Mononuclear cell (primary cell): ENCODE results near the gene P2RY11. TPM values are rescaled to one million over a fixed set of nuclear protein-coding genes. Genes with fewer than 3 reads are reported as not detected.
A peak's percentile ranks its signal among the peaks of the same experiment; 100 is the strongest.

ENCODE experiments used
- H3K27me3 ChIP-seq: 2 replicates; pipeline ENCODE4 v1.6.0; 2011; ENCODE audit warnings: low read length, control low read depth; ENCODE audit not compliant: insufficient read depth
- H3K4me1 ChIP-seq: 2 replicates; pipeline ENCODE4 v1.5.1; 2011; ENCODE audit warnings: mild to moderate bottlenecking, low read length, control low read depth; ENCODE audit not compliant: insufficient read depth
- H3K4me3 ChIP-seq: 2 replicates; pipeline ENCODE4 v1.5.1; 2011; ENCODE audit warnings: mild to moderate bottlenecking, low read length, moderate library complexity
- H3K9me3 ChIP-seq: 2 replicates; pipeline ENCODE4 v1.5.1; 2011; ENCODE audit warnings: low read depth, mild to moderate bottlenecking, control low read depth, low read length
- total RNA-seq: library from RNA; depleted of rRNA; stranded (reverse); fragments of >200 nt; gene quantifications from one replicate; pipeline ENCODE4 v1.2.3, GENCODE V29; 2012

Gene P2RY11, protein sequence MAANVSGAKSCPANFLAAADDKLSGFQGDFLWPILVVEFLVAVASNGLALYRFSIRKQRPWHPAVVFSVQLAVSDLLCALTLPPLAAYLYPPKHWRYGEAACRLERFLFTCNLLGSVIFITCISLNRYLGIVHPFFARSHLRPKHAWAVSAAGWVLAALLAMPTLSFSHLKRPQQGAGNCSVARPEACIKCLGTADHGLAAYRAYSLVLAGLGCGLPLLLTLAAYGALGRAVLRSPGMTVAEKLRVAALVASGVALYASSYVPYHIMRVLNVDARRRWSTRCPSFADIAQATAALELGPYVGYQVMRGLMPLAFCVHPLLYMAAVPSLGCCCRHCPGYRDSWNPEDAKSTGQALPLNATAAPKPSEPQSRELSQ
- total RNA-seq: 8.3 TPM

DNA sequence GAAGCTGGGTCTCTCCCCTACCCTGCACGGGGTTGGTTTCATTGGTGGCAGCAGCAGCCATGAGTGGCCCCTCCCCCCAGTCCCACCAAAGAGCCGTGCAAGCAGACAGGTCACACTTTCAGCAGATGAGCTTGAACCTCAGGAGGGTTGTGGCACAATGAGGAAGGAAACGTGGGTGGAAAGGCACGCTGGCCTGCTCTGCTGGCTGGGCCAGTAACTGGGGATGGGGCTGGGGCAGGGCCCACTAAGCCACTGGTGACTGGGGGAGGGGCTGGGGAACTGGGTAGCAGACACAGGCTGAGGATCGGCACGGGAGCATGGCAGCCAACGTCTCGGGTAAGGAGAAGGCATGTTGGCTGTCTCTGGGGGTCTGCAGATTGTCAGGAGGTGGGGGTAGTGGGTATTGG lies at the start of gene P2RY11:
Gene P2RY11, plus strand, starts transcription at position 289 of the 407 bp plus-strand sequence. Its CDS starts 29 bp downstream, at position 318.
- Histone ChIP-seq H3K9me3 (no peaks in the 10 kb centered on the region), H3K4me1 (peaks cover 67% of the 10 kb centered on the region), H3K27me3 (no peaks in the 10 kb centered on the region), H3K4me3 (no peak within 1 kb of the TSS)

- Histone ChIP-seq H3K4me1 (no peaks in the 10 kb centered on the region), H3K4me3 (no peak overlapping the region), H3K27me3 (no peaks in the 10 kb centered on the region), H3K9me3 (no peaks in the 10 kb centered on the region)
Observed at GRCh38 chr19:10061717-10062310, 49.7 kb upstream of the P2RY11 start.

- Histone ChIP-seq H3K4me3 (no peak overlapping the region), H3K27me3 (no peaks in the 10 kb centered on the region), H3K9me3 (no peaks in the 10 kb centered on the region), H3K4me1 (no peaks in the 10 kb centered on the region)
Observed at GRCh38 chr19:10068205-10068604, 43.3 kb upstream of the P2RY11 start.

DNA sequence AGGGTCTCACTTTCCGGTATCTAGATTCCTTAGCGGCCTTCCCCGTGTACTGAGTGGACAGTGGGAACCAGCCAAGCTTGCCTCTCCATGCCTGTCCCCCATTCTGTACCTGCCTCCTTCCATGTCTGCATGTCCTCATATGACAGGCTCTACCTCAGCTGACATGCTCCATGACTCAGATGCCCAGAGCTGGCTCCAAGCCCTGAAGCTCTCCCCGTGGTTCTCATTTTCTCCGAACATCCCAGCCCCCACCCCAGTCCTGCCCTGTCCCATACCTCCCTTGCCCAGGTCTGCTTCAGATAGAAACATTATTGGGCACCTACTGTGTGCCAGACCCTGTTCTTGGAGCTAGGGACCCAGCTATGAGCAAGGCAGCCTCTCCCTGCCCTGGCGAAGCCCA lies 42.4 kb upstream of the P2RY11 start:
- H3K27me3 ChIP-seq: no peaks in the 10 kb centered on the region
- no peaks in the 10 kb centered on the region for H3K9me3 ChIP-seq
- no peak overlapping the region for H3K4me3 ChIP-seq
- no peaks in the 10 kb centered on the region for H3K4me1 ChIP-seq

DNA sequence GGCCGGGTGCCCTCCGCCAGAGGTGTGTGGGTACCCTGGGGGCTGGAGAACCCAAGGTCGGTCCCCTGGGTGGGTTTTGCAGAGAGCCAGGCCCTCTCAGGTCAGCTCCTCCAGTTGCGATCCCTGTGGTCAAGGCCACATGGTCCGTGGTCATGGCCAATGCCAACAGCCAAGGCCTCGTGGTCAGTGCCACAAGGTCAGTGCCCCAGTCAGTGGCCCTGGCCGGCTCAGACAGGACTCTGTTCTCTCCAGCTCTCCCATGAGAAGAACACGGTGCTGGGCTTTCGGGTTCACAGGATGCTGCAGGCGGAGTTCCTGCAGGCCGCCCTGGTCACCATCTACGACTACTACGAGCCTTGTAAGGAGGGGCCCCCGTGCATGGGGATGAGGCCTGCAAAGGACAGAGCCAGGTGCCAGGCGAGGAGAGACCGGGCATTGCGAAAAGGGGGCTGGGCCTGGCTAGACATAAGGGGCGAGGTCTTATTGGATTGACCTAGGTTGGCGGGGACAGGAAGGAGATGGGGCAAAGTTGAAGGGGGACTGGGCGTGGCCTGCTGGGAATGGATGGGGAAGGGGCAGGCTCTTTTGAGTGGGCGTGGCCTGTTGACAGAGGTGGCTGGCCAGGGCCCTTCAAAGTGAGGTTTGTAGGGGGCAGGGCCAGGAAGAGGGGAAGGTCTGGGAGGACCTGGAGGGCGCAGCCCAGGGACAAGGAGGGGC lies 40.6 kb upstream of the P2RY11 start:
- H3K4me1 ChIP-seq: no peaks in the 10 kb centered on the region
- no peak overlapping the region for H3K4me3 ChIP-seq
- H3K9me3 ChIP-seq: no peaks in the 10 kb centered on the region
- H3K27me3 ChIP-seq: no peaks in the 10 kb centered on the region

DNA sequence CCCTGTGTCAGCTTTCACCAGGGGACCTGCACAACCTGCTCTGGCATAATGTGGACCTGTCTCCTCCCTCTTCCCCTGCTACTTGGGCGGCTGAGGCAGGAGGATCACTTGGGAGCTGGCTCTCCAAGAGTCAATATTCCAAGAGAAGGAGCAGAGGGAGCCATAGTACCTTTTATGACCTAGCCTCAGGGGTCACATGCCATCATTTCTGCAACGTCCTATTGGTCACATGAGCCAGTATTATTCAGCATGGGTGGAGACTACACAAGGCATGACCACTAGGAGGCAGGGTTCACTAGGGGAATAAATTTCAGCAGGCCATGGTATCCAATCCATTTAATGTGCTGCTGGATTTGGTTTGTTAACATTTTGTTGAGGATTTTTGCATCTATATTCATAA lies 37.3 kb upstream of the P2RY11 start:
- H3K27me3 ChIP-seq: no peaks in the 10 kb centered on the region
- H3K4me1 ChIP-seq: no peaks in the 10 kb centered on the region
- no peak overlapping the region for H3K4me3 ChIP-seq
- no peaks in the 10 kb centered on the region for H3K9me3 ChIP-seq

DNA sequence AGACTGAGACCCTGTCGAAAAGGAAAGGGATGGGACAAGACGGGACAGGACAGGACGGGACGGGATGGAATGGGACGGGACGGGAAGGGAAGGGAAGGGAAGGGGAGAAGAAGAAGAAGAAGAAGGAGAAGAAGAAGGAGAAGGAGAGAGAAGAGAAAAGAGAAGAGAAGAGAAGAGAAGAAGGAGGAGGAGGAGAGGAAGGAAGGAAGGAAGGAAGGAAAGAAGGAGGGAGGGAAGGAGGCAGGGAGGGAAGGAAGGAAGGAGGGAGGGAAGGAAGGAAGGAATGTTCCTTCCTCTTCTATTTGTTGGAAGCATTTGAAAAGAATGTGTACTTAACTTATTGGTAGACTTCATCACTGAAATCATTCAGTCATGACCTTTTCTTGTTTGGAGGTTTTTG lies 35.0 kb upstream of the P2RY11 start:
- Histone ChIP-seq H3K27me3 (no peaks in the 10 kb centered on the region), H3K4me3 (no peak overlapping the region), H3K9me3 (no peaks in the 10 kb centered on the region), H3K4me1 (no peaks in the 10 kb centered on the region)

DNA sequence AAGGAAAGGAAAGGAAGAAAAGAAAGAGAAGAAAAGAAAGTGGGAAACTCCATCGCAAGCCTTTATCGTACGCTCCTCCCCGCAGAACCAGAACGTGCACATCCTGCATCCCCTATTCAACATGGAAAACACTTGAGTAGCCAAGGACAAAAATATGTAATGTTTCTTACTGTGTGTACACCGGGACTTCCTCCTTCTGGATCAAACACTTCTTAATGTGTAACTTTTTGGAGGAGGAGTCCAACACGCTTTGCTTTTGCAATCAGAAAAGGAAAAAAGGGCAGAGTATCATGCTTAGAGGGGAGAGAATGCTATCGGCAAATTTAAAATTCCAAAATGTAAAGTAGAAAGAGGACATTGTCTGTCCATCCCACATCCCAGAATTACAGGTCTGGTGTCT lies 33.2 kb upstream of the P2RY11 start:
- H3K9me3 ChIP-seq: no peaks in the 10 kb centered on the region
- H3K4me3 ChIP-seq: no peak overlapping the region
- no peaks in the 10 kb centered on the region for H3K4me1 ChIP-seq
- H3K27me3 ChIP-seq: no peaks in the 10 kb centered on the region

DNA sequence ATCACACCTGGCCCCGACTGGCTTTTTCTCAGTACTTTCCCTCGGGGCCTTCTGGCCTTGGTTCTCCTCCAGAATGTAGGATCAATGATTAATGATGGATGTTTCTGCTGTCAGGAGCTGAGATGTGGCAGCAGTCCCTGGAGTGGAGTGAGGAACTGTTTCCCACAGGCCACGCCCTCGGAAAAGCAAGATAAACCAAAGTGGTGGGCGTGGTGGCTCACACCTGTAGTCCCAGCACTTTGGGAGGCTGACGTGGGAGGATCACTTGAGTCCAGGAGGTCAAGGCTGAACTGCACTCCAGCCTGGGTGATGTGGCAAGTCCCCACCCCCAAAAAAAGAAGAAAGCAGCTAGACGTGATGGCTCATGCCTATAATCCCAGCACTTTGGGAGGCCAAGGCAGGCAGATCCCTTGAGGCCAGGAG lies 32.5 kb upstream of the P2RY11 start:
- H3K27me3 ChIP-seq: no peaks in the 10 kb centered on the region
- H3K4me3 ChIP-seq: no peak overlapping the region
- no peaks in the 10 kb centered on the region for H3K4me1 ChIP-seq
- H3K9me3 ChIP-seq: no peaks in the 10 kb centered on the region

GRCh38 chr19:10083911-10084310 lies 27.6 kb upstream of the P2RY11 start:
- no peaks in the 10 kb centered on the region for H3K27me3 ChIP-seq
- no peaks in the 10 kb centered on the region for H3K9me3 ChIP-seq
- peaks cover 13% of the 10 kb centered on the region for H3K4me1 ChIP-seq
- H3K4me3 ChIP-seq: no peak overlapping the region

DNA sequence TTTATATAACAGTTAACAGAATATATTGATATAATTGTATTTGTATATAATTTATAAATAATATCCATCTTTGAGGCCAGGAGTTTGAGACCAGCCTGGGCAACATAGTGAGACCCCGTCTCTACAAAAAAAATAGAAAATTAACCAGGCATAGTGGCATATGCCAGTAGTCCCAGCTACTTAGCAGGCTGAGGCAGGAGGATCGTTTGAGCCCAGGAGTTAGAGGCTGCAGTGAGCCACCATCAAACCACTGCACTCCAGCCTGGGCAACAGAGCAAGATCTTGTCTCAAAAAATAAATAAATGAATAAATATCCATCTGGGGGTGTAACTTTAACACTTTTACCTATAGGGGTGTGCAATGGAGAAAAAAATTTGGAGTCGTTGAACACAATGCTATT lies 26.7 kb upstream of the P2RY11 start:
- no peak overlapping the region for H3K4me3 ChIP-seq
- H3K9me3 ChIP-seq: no peaks in the 10 kb centered on the region
- H3K27me3 ChIP-seq: no peaks in the 10 kb centered on the region
- peaks cover 13% of the 10 kb centered on the region for H3K4me1 ChIP-seq

- H3K4me1 ChIP-seq: peaks cover 13% of the 10 kb centered on the region
- peak within 1 kb of the TSS; percentile 95 for H3K4me3 ChIP-seq
- H3K27me3 ChIP-seq: no peaks in the 10 kb centered on the region
- no peaks in the 10 kb centered on the region for H3K9me3 ChIP-seq
Observed at GRCh38 chr19:10085641-10086590, 25.6 kb upstream of the P2RY11 start, which contains the start of gene SHFL. Gene SHFL, plus strand, starts transcription at chr19:10086317. Its CDS starts 111 bp downstream, at chr19:10086428.

DNA sequence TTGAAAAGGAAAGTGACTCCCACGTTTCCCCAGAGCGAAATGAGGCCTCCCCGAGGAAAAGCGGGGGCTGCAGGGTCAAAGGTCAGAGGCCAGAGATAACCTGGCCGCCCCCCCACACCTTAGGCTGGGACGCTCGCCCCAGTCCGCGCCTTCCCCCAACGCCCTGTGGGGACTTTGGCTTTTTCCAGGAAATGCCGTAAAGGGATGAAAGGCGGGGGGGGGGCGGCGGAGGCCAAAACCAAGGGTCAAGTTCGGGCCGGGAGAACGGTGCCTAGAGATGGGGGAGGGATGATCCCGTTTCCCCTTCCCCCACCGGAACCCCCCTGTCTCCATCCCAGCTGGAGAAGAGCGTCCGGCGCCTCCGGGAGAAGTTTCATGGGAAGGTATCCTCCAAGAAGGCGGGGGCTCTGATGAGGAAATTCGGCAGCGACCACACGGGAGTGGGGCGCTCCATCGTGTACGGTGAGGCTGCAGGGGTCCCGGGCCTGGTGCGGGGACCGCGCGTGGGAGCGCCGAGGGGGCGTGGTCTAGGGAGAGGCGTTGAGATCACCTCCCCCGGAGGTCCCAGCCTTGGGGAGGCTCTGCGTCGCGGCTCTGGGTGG lies 24.8 kb upstream of the P2RY11 start:
- no peaks in the 10 kb centered on the region for H3K27me3 ChIP-seq
- H3K4me1 ChIP-seq: peaks cover 13% of the 10 kb centered on the region
- no peaks in the 10 kb centered on the region for H3K9me3 ChIP-seq
- peak overlapping the region; percentile 95 for H3K4me3 ChIP-seq
